HepG2 (cell line): ENCODE data around the gene CTDSP2. TPM values are rescaled to one million over a fixed set of nuclear protein-coding genes. Genes with fewer than 3 reads are reported as not detected.

ENCODE experiments used
- ATAC-seq: fragments of 200-7000 bp; cut with Tn5 transposase; 3 replicates; pipeline ENCODE4 v1.9.1; 2020; ENCODE audit warnings: mild to moderate bottlenecking, moderate library complexity
- BruUV-seq: library from RNA; stranded (reverse); fragments of 400-500 nt; replicated peaks from 2 replicates; lab custom pipeline; 2021; lab: Mats Ljungman, UMichigan
- CTCF ChIA-PET: fragments of 300-600 bp; formaldehyde crosslinking; extraction: SDS; loops from one replicate; lab custom pipeline; 2021; ENCODE audit warnings: low total read pairs, inconsistent platforms, low intra/inter-chr PET ratio; lab: Yijun Ruan, JAX
- POLR2A ChIA-PET: fragments of 350-600 bp; sonication (Branson Sonifier 250); formaldehyde crosslinking; loops from one replicate; lab custom pipeline; 2020; ENCODE audit warnings: antibody characterized with exemption, inconsistent platforms; lab: Yijun Ruan, JAX
- DNase-seq: peaks from one replicate; pipeline ENCODE4 v3.0.0-alpha.2; 2015; ENCODE audit warnings: low spot score
- FAIRE-seq: peaks from 3 replicates; lab custom pipeline; 2011; peaks lifted over from hg19 to GRCh38; lab: Jason Lieb, UNC
- H2AFZ ChIP-seq: one replicate; pipeline ENCODE4 v1.6.1; 2011; ENCODE audit warnings: low read length, inconsistent platforms
- H3K27ac ChIP-seq: fragments of 300-600 bp; 3 replicates; pipeline ENCODE4 v1.8.0; 2011; ENCODE audit warnings: mixed run types, mild to moderate bottlenecking, mixed read lengths, low read length, inconsistent platforms; ENCODE audit not compliant: insufficient read depth; ENCODE audit errors: extremely low read length
- H3K27me3 ChIP-seq, 2 experiments: fragments of 200-600 bp in 1 of 2; 2 replicates in 1 of 2; 3 replicates in 1 of 2; pipeline versions ENCODE4 v1.6.0 to v1.8.0; 2011; ENCODE audit warnings: low read length in 2 of 2, mild to moderate bottlenecking in 2 of 2, moderate library complexity in 2 of 2, inconsistent platforms in 1 of 2; ENCODE audit not compliant: insufficient read depth in 2 of 2, control insufficient read depth in 1 of 2
- H3K36me3 ChIP-seq, 2 experiments: fragments of 200-600 bp in 1 of 2; replicated peaks in 1 of 2; 2 replicates in 1 of 2; 3 replicates in 1 of 2; pipeline versions ENCODE4 v1.5.1 to v1.8.0; 2011; ENCODE audit warnings: low read length in 2 of 2, inconsistent platforms in 1 of 2; ENCODE audit not compliant: insufficient read depth in 2 of 2, control insufficient read depth in 1 of 2
- H3K4me1 ChIP-seq: 2 replicates; pipeline ENCODE4 v1.5.1; 2012; ENCODE audit warnings: low read length, inconsistent platforms; ENCODE audit not compliant: insufficient read depth
- H3K4me2 ChIP-seq: 2 replicates; pipeline ENCODE4 v1.6.0; 2011; ENCODE audit warnings: low read depth, low read length, inconsistent platforms
- H3K4me3 ChIP-seq, 3 experiments: fragments of 200-600 bp in 1 of 3; sonication (generic), shearing (Covaris generic) in 1 of 3; replicated peaks in 1 of 3; 2 replicates each; pipeline ENCODE4 v1.5.1; 2011 to 2016; ENCODE audit warnings: low read length in 3 of 3, inconsistent platforms in 2 of 3, low read depth in 2 of 3, mild to moderate bottlenecking in 2 of 3, control low read depth in 1 of 3, mixed read lengths in 1 of 3; ENCODE audit not compliant: insufficient read depth in 1 of 3
- H3K79me2 ChIP-seq: one replicate; pipeline ENCODE4 v1.6.1; 2011; ENCODE audit warnings: low read length, inconsistent platforms; ENCODE audit not compliant: insufficient read depth
- H3K9ac ChIP-seq: 2 replicates; pipeline ENCODE4 v1.6.0; 2011; ENCODE audit warnings: mild to moderate bottlenecking, low read depth, low read length, inconsistent platforms; ENCODE audit not compliant: insufficient read depth
- H3K9me3 ChIP-seq: 2 replicates; pipeline ENCODE4 v1.5.1; 2012; ENCODE audit warnings: mild to moderate bottlenecking, low read length
- H4K20me1 ChIP-seq: 2 replicates; pipeline ENCODE4 v1.6.0; 2011; ENCODE audit warnings: inconsistent platforms, mild to moderate bottlenecking, low read length, moderate library complexity; ENCODE audit not compliant: insufficient read depth
- ATF4 ChIP-seq, 2 experiments: fragments of 450-650 bp in 1 of 2; sonication (generic) in 1 of 2; formaldehyde crosslinking; IDR thresholded peaks; 2 replicates each; pipeline versions ENCODE4 v1.5.0 to v1.8.0; 2020 to 2022; ENCODE audit warnings: mild to moderate bottlenecking in 1 of 2, missing genetic modification reagents in 1 of 2
- KLF16 ChIP-seq, 2 experiments: sonication (generic) in 1 of 2; formaldehyde crosslinking in 1 of 2; IDR thresholded peaks; 2 replicates each; pipeline versions ENCODE4 v1.6.1 to v1.8.0; 2016 to 2023; ENCODE audit warnings: missing genetic modification reagents in 2 of 2, missing compliant biosample characterization in 1 of 2
- SMYD3 ChIP-seq: sonication (generic); formaldehyde crosslinking; IDR thresholded peaks from 2 replicates; pipeline ENCODE4 v1.8.1; 2023; ENCODE audit warnings: mild to moderate bottlenecking, missing genetic modification reagents
- TFDP2 ChIP-seq: sonication (generic); formaldehyde crosslinking; IDR thresholded peaks from 2 replicates; pipeline ENCODE4 v1.4.0; 2020; ENCODE audit warnings: missing genetic modification reagents
- ZFAT ChIP-seq: sonication (generic); formaldehyde crosslinking; conservative IDR thresholded peaks from 2 replicates; pipeline ENCODE4 v1.8.1; 2023; ENCODE audit warnings: missing genetic modification reagents, inconsistent platforms
- ZNF180 ChIP-seq: sonication (generic); formaldehyde crosslinking; IDR thresholded peaks from 2 replicates; pipeline ENCODE4 v1.4.0; 2020; ENCODE audit warnings: low read depth, missing genetic modification reagents, borderline replicate concordance
- ZNF547 ChIP-seq: sonication (generic); formaldehyde crosslinking; IDR thresholded peaks from 2 replicates; pipeline ENCODE4 v1.5.1; 2020; ENCODE audit warnings: mild to moderate bottlenecking, missing genetic modification reagents
- ZNF782 ChIP-seq: sonication (generic); formaldehyde crosslinking; IDR thresholded peaks from 2 replicates; pipeline ENCODE4 v1.4.0; 2020; ENCODE audit warnings: missing genetic modification reagents, mild to moderate bottlenecking, borderline replicate concordance
- WGBS: methylation state at CpG from one replicate; pipeline ENCODE4 v1.1.6; 2017; ENCODE audit warnings: low lambda C conversion rate; 5-methylcytosine and 5-hydroxymethylcytosine counted together
- in situ Hi-C: cut with HindIII; loops from 2 replicates; pipeline ENCODE4 v1.10.0; 2017; ENCODE audit warnings: low pct_unique_long_range_greater_than_20kb; ENCODE audit not compliant: extremely low pct_ligation_motif_present
- intact Hi-C: fragments of 100-400 bp; cut with micrococcal nuclease; formaldehyde crosslinking; loops from one replicate; pipeline ENCODE4 v1.10.0; 2022; ENCODE audit not compliant: unreplicated experiment
- polyA plus RNA-seq, 8 experiments: library from polyadenylated mRNA; depleted of rRNA in 3 of 8; stranded (reverse) in 7 of 8; unstranded in 1 of 8; fragments of >200 nt; fragmentation: Illumina TruSeq in 4 of 8; extraction: Trizol in 4 of 8; gene quantifications; 2 replicates each; pipeline versions ENCODE4 v1.2.1 to v1.2.3, GENCODE V29; 2011 to 2016; ENCODE audit warnings: low read depth in 4 of 8, missing spikeins in 1 of 8, mixed read lengths in 1 of 8; ENCODE audit not compliant: insufficient read depth in 1 of 8
- total RNA-seq, 5 experiments: library from RNA; depleted of rRNA; stranded (reverse); fragments of >200 nt; fragmentation: Illumina TruSeq; extraction: Trizol; gene quantifications; 2 replicates each; pipeline ENCODE4 v1.2.3, GENCODE V29; 2016; ENCODE audit warnings: low read depth in 1 of 5
- TF ChIP-seq, protein P1 (sequence below): sonication (generic); formaldehyde crosslinking; IDR thresholded peaks from 2 replicates; pipeline ENCODE4 v1.9.0; 2021; ENCODE audit warnings: mild to moderate bottlenecking, missing genetic modification reagents
- TF ChIP-seq, protein P2 (sequence below): IDR thresholded peaks from 2 replicates; pipeline ENCODE4 v1.6.1; 2012; ENCODE audit warnings: low read length, improper control_type of control experiment
- TF ChIP-seq, protein P3 (sequence below): sonication (generic); formaldehyde crosslinking; IDR thresholded peaks from 2 replicates; pipeline ENCODE4 v1.5.0; 2020; ENCODE audit warnings: missing genetic modification reagents, mild to moderate bottlenecking, borderline replicate concordance

The CTDSP2 gene
- total and polyA plus RNA-seq, 2 of the 13 experiments (the other 11 are each of a cell fraction or from before 2014, with no cell fraction given) = 38.1 to 82.5 TPM

DNA sequence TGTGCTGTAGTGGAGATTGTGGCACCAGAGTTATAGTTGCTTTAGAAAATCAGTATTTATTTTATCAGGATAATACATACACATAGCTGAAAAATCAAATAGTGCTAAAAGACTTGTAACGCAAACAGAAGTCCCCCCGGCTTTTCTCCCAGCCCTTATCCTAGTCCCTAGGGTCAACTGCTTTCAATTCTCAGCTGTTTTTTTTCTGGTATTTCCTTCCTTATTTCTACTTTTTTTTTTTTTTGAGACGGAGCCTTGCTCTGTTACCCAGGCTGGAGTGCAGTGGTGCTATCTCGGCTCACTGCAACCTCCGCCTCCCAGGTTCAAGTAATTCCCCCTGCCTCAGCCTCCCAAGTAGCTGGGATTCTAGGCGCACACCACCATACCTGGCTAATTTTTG lies 8.4 kb upstream of the CTDSP2 start:
- CTCF ChIA-PET = no interaction called here
- DNase-seq = no peak
- Histone ChIP-seq H3K9me3 (no peaks in the 10 kb centered on the region), H3K4me3 (no peak overlapping the region), H4K20me1 (peaks cover 2% of the 10 kb centered on the region; the same call in 1 of the 2 replicates), H3K27ac (no peak overlapping the region), H2AFZ (no peak overlapping the region), H3K4me1 (peaks cover 23% of the 10 kb centered on the region), H3K79me2 (no peaks in the 10 kb centered on the region), H3K9ac (no peak overlapping the region), H3K36me3 (no peaks in the 10 kb centered on the region), H3K4me2 (no peak overlapping the region), H3K27me3 (peaks cover 5 to 49% of the 10 kb centered on the region in 2 experiments)
- intact Hi-C loops = no loop called here
- WGBS = 75% methylated on average over 6 of the region's 6 CpGs
- no peak for ATAC-seq
- in situ Hi-C loops = no loop called here
- TF ChIP-seq, protein P1, sequence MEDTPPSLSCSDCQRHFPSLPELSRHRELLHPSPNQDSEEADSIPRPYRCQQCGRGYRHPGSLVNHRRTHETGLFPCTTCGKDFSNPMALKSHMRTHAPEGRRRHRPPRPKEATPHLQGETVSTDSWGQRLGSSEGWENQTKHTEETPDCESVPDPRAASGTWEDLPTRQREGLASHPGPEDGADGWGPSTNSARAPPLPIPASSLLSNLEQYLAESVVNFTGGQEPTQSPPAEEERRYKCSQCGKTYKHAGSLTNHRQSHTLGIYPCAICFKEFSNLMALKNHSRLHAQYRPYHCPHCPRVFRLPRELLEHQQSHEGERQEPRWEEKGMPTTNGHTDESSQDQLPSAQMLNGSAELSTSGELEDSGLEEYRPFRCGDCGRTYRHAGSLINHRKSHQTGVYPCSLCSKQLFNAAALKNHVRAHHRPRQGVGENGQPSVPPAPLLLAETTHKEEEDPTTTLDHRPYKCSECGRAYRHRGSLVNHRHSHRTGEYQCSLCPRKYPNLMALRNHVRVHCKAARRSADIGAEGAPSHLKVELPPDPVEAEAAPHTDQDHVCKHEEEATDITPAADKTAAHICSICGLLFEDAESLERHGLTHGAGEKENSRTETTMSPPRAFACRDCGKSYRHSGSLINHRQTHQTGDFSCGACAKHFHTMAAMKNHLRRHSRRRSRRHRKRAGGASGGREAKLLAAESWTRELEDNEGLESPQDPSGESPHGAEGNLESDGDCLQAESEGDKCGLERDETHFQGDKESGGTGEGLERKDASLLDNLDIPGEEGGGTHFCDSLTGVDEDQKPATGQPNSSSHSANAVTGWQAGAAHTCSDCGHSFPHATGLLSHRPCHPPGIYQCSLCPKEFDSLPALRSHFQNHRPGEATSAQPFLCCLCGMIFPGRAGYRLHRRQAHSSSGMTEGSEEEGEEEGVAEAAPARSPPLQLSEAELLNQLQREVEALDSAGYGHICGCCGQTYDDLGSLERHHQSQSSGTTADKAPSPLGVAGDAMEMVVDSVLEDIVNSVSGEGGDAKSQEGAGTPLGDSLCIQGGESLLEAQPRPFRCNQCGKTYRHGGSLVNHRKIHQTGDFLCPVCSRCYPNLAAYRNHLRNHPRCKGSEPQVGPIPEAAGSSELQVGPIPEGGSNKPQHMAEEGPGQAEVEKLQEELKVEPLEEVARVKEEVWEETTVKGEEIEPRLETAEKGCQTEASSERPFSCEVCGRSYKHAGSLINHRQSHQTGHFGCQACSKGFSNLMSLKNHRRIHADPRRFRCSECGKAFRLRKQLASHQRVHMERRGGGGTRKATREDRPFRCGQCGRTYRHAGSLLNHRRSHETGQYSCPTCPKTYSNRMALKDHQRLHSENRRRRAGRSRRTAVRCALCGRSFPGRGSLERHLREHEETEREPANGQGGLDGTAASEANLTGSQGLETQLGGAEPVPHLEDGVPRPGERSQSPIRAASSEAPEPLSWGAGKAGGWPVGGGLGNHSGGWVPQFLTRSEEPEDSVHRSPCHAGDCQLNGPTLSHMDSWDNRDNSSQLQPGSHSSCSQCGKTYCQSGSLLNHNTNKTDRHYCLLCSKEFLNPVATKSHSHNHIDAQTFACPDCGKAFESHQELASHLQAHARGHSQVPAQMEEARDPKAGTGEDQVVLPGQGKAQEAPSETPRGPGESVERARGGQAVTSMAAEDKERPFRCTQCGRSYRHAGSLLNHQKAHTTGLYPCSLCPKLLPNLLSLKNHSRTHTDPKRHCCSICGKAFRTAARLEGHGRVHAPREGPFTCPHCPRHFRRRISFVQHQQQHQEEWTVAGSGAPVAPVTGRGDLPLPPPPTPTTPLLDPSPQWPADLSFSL (CRISPR knock-in tag) = no peak
- no peak for TF ChIP-seq ZFAT (CRISPR knock-in tag)
- TF ChIP-seq SMYD3 (CRISPR knock-in tag) = no peak
- TF ChIP-seq KLF16 (CRISPR knock-in tag; IDR thresholded peaks at IDR 0.05) = no peak
- TF ChIP-seq, protein P2, sequence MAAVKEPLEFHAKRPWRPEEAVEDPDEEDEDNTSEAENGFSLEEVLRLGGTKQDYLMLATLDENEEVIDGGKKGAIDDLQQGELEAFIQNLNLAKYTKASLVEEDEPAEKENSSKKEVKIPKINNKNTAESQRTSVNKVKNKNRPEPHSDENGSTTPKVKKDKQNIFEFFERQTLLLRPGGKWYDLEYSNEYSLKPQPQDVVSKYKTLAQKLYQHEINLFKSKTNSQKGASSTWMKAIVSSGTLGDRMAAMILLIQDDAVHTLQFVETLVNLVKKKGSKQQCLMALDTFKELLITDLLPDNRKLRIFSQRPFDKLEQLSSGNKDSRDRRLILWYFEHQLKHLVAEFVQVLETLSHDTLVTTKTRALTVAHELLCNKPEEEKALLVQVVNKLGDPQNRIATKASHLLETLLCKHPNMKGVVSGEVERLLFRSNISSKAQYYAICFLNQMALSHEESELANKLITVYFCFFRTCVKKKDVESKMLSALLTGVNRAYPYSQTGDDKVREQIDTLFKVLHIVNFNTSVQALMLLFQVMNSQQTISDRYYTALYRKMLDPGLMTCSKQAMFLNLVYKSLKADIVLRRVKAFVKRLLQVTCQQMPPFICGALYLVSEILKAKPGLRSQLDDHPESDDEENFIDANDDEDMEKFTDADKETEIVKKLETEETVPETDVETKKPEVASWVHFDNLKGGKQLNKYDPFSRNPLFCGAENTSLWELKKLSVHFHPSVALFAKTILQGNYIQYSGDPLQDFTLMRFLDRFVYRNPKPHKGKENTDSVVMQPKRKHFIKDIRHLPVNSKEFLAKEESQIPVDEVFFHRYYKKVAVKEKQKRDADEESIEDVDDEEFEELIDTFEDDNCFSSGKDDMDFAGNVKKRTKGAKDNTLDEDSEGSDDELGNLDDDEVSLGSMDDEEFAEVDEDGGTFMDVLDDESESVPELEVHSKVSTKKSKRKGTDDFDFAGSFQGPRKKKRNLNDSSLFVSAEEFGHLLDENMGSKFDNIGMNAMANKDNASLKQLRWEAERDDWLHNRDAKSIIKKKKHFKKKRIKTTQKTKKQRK = no peak
- TF ChIP-seq TFDP2 (CRISPR knock-in tag) = no peak
- no peak for TF ChIP-seq ZNF547 (CRISPR knock-in tag)
- TF ChIP-seq ATF4 (CRISPR knock-in tag; IDR thresholded peaks at IDR 0.05) = no peak
- TF ChIP-seq, protein P3, sequence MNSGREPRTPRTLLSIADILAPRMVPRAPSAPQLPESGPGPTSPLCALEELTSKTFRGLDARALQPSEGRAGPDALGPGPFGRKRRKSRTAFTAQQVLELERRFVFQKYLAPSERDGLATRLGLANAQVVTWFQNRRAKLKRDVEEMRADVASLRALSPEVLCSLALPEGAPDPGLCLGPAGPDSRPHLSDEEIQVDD = no peak
- no peak for TF ChIP-seq ZNF782
- no peak for TF ChIP-seq ZNF180 (CRISPR knock-in tag)
- no TSS peak for BruUV-seq
- POLR2A ChIA-PET = interaction anchor here (1.1 kb wide), 1 partner anchor 8 kb away, joined by 4 read pairs; the partner anchor contains the start of gene CTDSP2
- no peak for FAIRE-seq
